CD4-positive, alpha-beta T cell treated with Interleukin-15 for 4 hours (primary cell): ENCODE data around the gene SHFL.

Experiments used
- DNase-seq: peaks from one replicate; pipeline ENCODE4 v3.0.0-alpha.2; 2020; ENCODE audit warnings: low spot score

The SHFL gene

GRCh38 chr19:10085641-10086590 lies at the start of gene SHFL:
TSS of gene SHFL (plus strand) at chr19:10086317. CDS start at chr19:10086428, 111 bp downstream.
- DNase-seq = peak; percentile 85

- no peak for DNase-seq
Measured at GRCh38 chr19:10036601-10037071, 49.5 kb upstream of the SHFL start.

- DNase-seq = no peak
Measured at GRCh38 chr19:10037367-10037766, 48.8 kb upstream of the SHFL start.

DNA sequence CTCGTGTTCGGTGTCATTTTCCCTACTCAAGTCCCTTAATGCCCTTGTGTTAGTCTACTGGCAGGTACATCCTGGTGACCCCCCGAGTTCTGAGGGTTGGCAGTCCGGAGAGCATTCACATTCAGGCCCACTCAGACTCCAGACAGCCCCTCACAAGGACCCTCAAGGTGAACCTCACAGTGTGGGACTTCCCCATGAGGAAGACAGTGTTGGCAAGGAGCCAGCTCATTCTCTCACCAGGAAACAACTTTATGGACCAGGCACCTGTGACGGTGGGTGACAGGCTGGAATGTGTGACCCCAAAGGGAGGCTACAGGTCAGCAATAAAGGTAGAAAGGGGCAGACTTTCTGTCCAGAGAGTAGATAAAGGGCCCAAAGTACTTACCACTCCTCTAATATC lies 48.3 kb upstream of the SHFL start:
- no peak for DNase-seq

DNA sequence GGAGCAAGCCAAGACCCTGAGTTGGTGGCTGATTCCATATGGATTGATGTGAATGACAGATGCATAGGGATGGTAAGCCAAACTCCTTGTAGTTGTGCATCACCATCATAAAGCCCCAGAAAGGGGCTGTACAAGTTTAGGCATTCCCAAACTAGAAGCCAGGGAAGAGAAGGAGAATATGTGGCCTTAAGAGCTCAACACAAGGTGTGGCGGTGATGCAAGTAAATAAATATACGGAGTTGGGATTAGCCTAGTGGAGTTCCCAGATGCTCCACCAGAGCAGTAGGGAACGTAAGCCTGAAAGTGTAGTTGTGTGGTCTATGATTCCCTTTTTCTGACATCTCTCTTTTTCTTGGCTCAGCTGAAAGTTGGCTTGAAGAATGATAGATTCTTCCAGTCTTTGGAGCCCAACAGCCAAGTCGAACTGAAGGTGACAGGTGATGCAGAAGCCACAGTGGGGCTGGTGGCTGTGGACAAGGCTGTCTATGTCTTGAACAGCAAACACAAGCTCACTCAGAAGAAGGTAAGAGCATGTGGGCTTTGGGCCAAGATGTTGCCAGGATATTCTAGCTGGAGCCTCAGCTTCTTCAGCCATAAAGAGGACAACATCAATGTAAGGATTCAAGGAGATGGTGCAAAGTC lies 42.7 kb upstream of the SHFL start:
- no peak for DNase-seq

GRCh38 chr19:10044390-10044789 lies 41.7 kb upstream of the SHFL start:
- DNase-seq = no peak

GRCh38 chr19:10045371-10045770 lies 40.7 kb upstream of the SHFL start:
- DNase-seq = no peak

- DNase-seq = no peak
Measured at GRCh38 chr19:10049626-10050025, 36.5 kb upstream of the SHFL start.

GRCh38 chr19:10052602-10053360 lies 33.3 kb upstream of the SHFL start:
- no peak for DNase-seq

GRCh38 chr19:10061717-10062310 lies 24.3 kb upstream of the SHFL start:
- DNase-seq = no peak

DNA sequence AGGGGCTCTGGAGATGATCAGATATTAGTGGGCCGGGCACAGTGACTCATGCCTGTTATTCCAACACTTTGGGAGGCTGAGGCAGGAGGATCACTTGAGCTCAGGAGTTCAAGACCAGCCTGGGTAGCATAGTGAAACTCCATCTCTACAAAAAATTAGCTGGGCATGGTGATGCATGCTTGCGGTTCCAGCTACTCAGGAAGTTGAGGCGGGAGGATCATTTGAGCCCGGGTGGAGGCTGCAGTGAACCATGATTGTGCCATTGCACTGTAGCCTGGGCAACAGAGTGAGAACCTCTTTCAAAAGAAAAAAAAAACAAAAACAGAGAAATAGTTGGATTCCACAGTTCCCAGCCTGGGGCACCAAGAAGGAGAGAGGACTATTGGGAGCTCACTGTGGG lies 17.9 kb upstream of the SHFL start:
- peak; percentile 15 for DNase-seq

DNA sequence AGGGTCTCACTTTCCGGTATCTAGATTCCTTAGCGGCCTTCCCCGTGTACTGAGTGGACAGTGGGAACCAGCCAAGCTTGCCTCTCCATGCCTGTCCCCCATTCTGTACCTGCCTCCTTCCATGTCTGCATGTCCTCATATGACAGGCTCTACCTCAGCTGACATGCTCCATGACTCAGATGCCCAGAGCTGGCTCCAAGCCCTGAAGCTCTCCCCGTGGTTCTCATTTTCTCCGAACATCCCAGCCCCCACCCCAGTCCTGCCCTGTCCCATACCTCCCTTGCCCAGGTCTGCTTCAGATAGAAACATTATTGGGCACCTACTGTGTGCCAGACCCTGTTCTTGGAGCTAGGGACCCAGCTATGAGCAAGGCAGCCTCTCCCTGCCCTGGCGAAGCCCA lies 17.1 kb upstream of the SHFL start:
- DNase-seq = no peak

- no peak for DNase-seq
Measured at GRCh38 chr19:10070730-10071446, 15.2 kb upstream of the SHFL start.

- peak; percentile 57 for DNase-seq
Measured at GRCh38 chr19:10074153-10074552, 12.0 kb upstream of the SHFL start.

GRCh38 chr19:10076535-10076934 lies 9.6 kb upstream of the SHFL start:
- DNase-seq = no peak

DNA sequence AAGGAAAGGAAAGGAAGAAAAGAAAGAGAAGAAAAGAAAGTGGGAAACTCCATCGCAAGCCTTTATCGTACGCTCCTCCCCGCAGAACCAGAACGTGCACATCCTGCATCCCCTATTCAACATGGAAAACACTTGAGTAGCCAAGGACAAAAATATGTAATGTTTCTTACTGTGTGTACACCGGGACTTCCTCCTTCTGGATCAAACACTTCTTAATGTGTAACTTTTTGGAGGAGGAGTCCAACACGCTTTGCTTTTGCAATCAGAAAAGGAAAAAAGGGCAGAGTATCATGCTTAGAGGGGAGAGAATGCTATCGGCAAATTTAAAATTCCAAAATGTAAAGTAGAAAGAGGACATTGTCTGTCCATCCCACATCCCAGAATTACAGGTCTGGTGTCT lies 7.8 kb upstream of the SHFL start:
- no peak for DNase-seq

- DNase-seq = no peak
Measured at GRCh38 chr19:10079031-10079453, 7.1 kb upstream of the SHFL start.

GRCh38 chr19:10083911-10084310 lies 2.2 kb upstream of the SHFL start:
- DNase-seq = no peak

DNA sequence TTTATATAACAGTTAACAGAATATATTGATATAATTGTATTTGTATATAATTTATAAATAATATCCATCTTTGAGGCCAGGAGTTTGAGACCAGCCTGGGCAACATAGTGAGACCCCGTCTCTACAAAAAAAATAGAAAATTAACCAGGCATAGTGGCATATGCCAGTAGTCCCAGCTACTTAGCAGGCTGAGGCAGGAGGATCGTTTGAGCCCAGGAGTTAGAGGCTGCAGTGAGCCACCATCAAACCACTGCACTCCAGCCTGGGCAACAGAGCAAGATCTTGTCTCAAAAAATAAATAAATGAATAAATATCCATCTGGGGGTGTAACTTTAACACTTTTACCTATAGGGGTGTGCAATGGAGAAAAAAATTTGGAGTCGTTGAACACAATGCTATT lies 1.3 kb upstream of the SHFL start:
- DNase-seq = no peak

DNA sequence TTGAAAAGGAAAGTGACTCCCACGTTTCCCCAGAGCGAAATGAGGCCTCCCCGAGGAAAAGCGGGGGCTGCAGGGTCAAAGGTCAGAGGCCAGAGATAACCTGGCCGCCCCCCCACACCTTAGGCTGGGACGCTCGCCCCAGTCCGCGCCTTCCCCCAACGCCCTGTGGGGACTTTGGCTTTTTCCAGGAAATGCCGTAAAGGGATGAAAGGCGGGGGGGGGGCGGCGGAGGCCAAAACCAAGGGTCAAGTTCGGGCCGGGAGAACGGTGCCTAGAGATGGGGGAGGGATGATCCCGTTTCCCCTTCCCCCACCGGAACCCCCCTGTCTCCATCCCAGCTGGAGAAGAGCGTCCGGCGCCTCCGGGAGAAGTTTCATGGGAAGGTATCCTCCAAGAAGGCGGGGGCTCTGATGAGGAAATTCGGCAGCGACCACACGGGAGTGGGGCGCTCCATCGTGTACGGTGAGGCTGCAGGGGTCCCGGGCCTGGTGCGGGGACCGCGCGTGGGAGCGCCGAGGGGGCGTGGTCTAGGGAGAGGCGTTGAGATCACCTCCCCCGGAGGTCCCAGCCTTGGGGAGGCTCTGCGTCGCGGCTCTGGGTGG lies 575 bp downstream of the SHFL start:
- DNase-seq = peak; percentile 16
